ENCODE results near the gene SLC6A6. TPM values are rescaled to one million over a fixed set of nuclear protein-coding genes. Genes with fewer than 3 reads are reported as not detected.

Gene SLC6A6
- total RNA-seq, 4 donors from 2014 or later, result 15.0 to 36.2 (median 23.7) TPM

GRCh38 chr3:14505001-14505802 lies 102.8 kb downstream of the SLC6A6 start:
- Histone ChIP-seq H3K27ac (replicated peaks in 1 of 4) (no peak overlapping the region), H3K4me3 (no peak overlapping the region), H3K27me3 (peaks cover 0 to 14% (median 0%) of the 10 kb centered on the region in 4 donors), H3K4me1 (peaks cover 4 to 7% (median 6%) of the 10 kb centered on the region in 4 donors), H3K9me3 (peaks cover 0 to 24% (median 11%) of the 10 kb centered on the region in 4 donors), H3K36me3 (peaks cover 0 to 27% (median 0%) of the 10 kb centered on the region in 4 donors)
- intact Hi-C loops (cut with DNase I), result loop anchor here (5.0 kb wide), 2 partner anchors 42 to 417 kb away; no protein-coding TSS in a partner anchor
- DNase-seq (ENCODE audit: extremely low spot score), result no peak
- TF ChIP-seq POLR2A (IDR thresholded peaks at IDR 0.05; ENCODE audit: low read depth) (no peak), EP300 (IDR thresholded peaks at IDR 0.05) (no peak), POLR2AphosphoS5 (IDR thresholded peaks at IDR 0.05) (no peak), CTCF (IDR thresholded peaks at IDR 0.05) (no peak)
- 77% methylated on average over 16 of the region's 22 CpGs for WGBS

- WGBS, result 90% methylated on average over 13 of the region's 16 CpGs
- DNase-seq (ENCODE audit: extremely low spot score), result no peak
- intact Hi-C loops (cut with DNase I), result loop anchor here (5.0 kb wide), 2 partner anchors 41 to 416 kb away; no protein-coding TSS in a partner anchor
- no peak for TF ChIP-seq POLR2AphosphoS5 (IDR thresholded peaks at IDR 0.05)
- TF ChIP-seq CTCF (IDR thresholded peaks at IDR 0.05), result no peak
- no peak for TF ChIP-seq EP300 (IDR thresholded peaks at IDR 0.05)
- no peak for TF ChIP-seq POLR2A (IDR thresholded peaks at IDR 0.05; ENCODE audit: low read depth)
- H3K4me3 ChIP-seq, result no peak overlapping the region
- peaks cover 0 to 23% (median 11%) of the 10 kb centered on the region in 4 donors for H3K9me3 ChIP-seq
- H3K27ac ChIP-seq (replicated peaks in 1 of 4), result no peak overlapping the region
- peaks cover 0 to 14% (median 0%) of the 10 kb centered on the region in 4 donors for H3K27me3 ChIP-seq
- peaks cover 0 to 27% (median 0%) of the 10 kb centered on the region in 4 donors for H3K36me3 ChIP-seq
- peaks cover 4 to 7% (median 6%) of the 10 kb centered on the region in 4 donors for H3K4me1 ChIP-seq
Measured at GRCh38 chr3:14505803-14506500, 103.5 kb downstream of the SLC6A6 start.

- H3K27me3 ChIP-seq, result peaks cover 0 to 14% (median 0%) of the 10 kb centered on the region in 4 donors
- 87% methylated on average over 11 of the region's 15 CpGs for WGBS
- intact Hi-C loops (cut with DNase I), result loop anchor here (5.0 kb wide), 2 partner anchors 41 to 416 kb away; no protein-coding TSS in a partner anchor
- peaks cover 4 to 7% (median 6%) of the 10 kb centered on the region in 4 donors for H3K4me1 ChIP-seq
- H3K27ac ChIP-seq (replicated peaks in 1 of 4), result no peak overlapping the region
- DNase-seq (ENCODE audit: extremely low spot score), result no peak
- H3K36me3 ChIP-seq, result peaks cover 0 to 31% (median 0%) of the 10 kb centered on the region in 4 donors
- TF ChIP-seq CTCF (IDR thresholded peaks at IDR 0.05) (no peak), EP300 (IDR thresholded peaks at IDR 0.05) (no peak), POLR2AphosphoS5 (IDR thresholded peaks at IDR 0.05) (no peak)
- H3K9me3 ChIP-seq, result peaks cover 0 to 16% (median 11%) of the 10 kb centered on the region in 4 donors
- no peak overlapping the region for H3K4me3 ChIP-seq
Measured at GRCh38 chr3:14506626-14507304, 104.4 kb downstream of the SLC6A6 start.

GRCh38 chr3:14507305-14507741 lies 104.9 kb downstream of the SLC6A6 start:
- peaks cover 0 to 31% (median 0%) of the 10 kb centered on the region in 4 donors for H3K36me3 ChIP-seq
- H3K27ac ChIP-seq (replicated peaks in 1 of 4), result no peak overlapping the region
- TF ChIP-seq EP300 (IDR thresholded peaks at IDR 0.05), result no peak
- no peak for TF ChIP-seq POLR2A (IDR thresholded peaks at IDR 0.05; ENCODE audit: low read depth)
- no peak for TF ChIP-seq POLR2AphosphoS5 (IDR thresholded peaks at IDR 0.05)
- TF ChIP-seq CTCF (IDR thresholded peaks at IDR 0.05), result no peak
- peaks cover 0 to 14% (median 0%) of the 10 kb centered on the region in 4 donors for H3K27me3 ChIP-seq
- peaks cover 0 to 10% (median 7%) of the 10 kb centered on the region in 4 donors for H3K9me3 ChIP-seq
- intact Hi-C loops (cut with DNase I), result loop anchor here (5.0 kb wide), 2 partner anchors 40 to 415 kb away; no protein-coding TSS in a partner anchor
- H3K4me1 ChIP-seq, result peaks cover 4 to 7% (median 6%) of the 10 kb centered on the region in 4 donors
- no peak for DNase-seq (ENCODE audit: extremely low spot score)
- WGBS, result 70% methylated on average over 2 of the region's 13 CpGs
- H3K4me3 ChIP-seq, result no peak overlapping the region
